GM12891 (cell line): ENCODE measurements around the gene RNF41.

Source experiments
- DNase-seq: peaks from one replicate; pipeline ENCODE4 v3.0.0; 2011; ENCODE audit warnings: low spot score; ENCODE audit not compliant: insufficient read length
- FAIRE-seq: peaks from 2 replicates; lab custom pipeline; 2011; peaks lifted over from hg19 to GRCh38; lab: Jason Lieb, UNC
- PAX5 ChIP-seq: IDR thresholded peaks from 2 replicates; pipeline ENCODE4 v1.6.1; 2011; ENCODE audit warnings: low read length, moderate library complexity, mild to moderate bottlenecking; ENCODE audit not compliant: insufficient read depth, severe bottlenecking
- POLR2A ChIP-seq: IDR thresholded peaks from 2 replicates; pipeline ENCODE4 v1.6.1; 2011; ENCODE audit warnings: low read depth, low read length, control low read depth
- POLR2AphosphoS5 ChIP-seq: IDR thresholded peaks from 2 replicates; pipeline ENCODE4 v1.6.1; 2011; ENCODE audit warnings: low read depth, low read length, control low read depth
- POU2F2 ChIP-seq: IDR thresholded peaks from 2 replicates; pipeline ENCODE4 v1.6.1; 2011; ENCODE audit warnings: low read depth, mild to moderate bottlenecking, control low read depth, low read length, moderate library complexity
- SPI1 ChIP-seq: IDR thresholded peaks from 2 replicates; pipeline ENCODE4 v1.6.1; 2011; ENCODE audit warnings: low read depth, low read length, control low read depth
- TAF1 ChIP-seq: IDR thresholded peaks from 2 replicates; pipeline ENCODE4 v1.6.1; 2011; ENCODE audit warnings: low read depth, low read length, control low read depth

The RNF41 gene

GRCh38 chr12:56152756-56153677, 68.7 kb downstream of the RNF41 start:
- no peak for FAIRE-seq
- DNase-seq = no peak

More at GRCh38 chr12:56152756-56153677, 68.7 kb downstream of the RNF41 start:
- no peak for TF ChIP-seq SPI1
- TF ChIP-seq TAF1 = no peak
- TF ChIP-seq POLR2A = no peak
- no peak for TF ChIP-seq POLR2AphosphoS5
- no peak for TF ChIP-seq POU2F2
- no peak for TF ChIP-seq PAX5
